Endothelial cell of umbilical vein (primary cell): ENCODE measurements around the gene LRRC8E. TPM values are rescaled to one million over a fixed set of nuclear protein-coding genes. Genes with fewer than 3 reads are reported as not detected.

Source experiments
- BruUV-seq: library from RNA; stranded (reverse); fragments of 400-500 nt; replicated peaks from 2 replicates; lab custom pipeline; 2021; lab: Mats Ljungman, UMichigan
- CTCF ChIA-PET: fragments of 300-600, 350-600 bp; sonication (Branson Sonifier 250); formaldehyde crosslinking; loops from one replicate; lab custom pipeline; 2021; ENCODE audit warnings: antibody characterized with exemption, inconsistent platforms; lab: Charles Lee
- POLR2A ChIA-PET: fragments of 300-600, 350-600 bp; sonication (Branson Sonifier 250); formaldehyde crosslinking; loops from one replicate; lab custom pipeline; 2021; ENCODE audit warnings: antibody characterized with exemption, inconsistent platforms; lab: Charles Lee
- DNase-seq: peaks from one replicate; pipeline ENCODE4 v3.0.0-alpha.2; 2011; ENCODE audit warnings: low read depth, low spot score
- FAIRE-seq: peaks from 2 replicates; lab custom pipeline; 2011; peaks lifted over from hg19 to GRCh38; lab: Jason Lieb, UNC
- H2AFZ ChIP-seq: 2 replicates; pipeline ENCODE4 v1.6.0; 2012; ENCODE audit warnings: low read depth, low read length, control low read depth, inconsistent platforms
- H3K27ac ChIP-seq: 2 replicates; pipeline ENCODE4 v1.5.1; 2011; ENCODE audit warnings: low read depth, mild to moderate bottlenecking, control low read depth, low read length, moderate library complexity; ENCODE audit not compliant: insufficient read depth
- H3K27me3 ChIP-seq, 2 experiments: 2 replicates each; pipeline versions ENCODE4 v1.6.0 to v1.6.1; 2011; ENCODE audit warnings: low read length in 2 of 2, mixed read lengths in 1 of 2; ENCODE audit not compliant: control insufficient read depth in 2 of 2, insufficient read depth in 2 of 2
- H3K36me3 ChIP-seq, 2 experiments: 2 replicates in 1 of 2; 3 replicates in 1 of 2; pipeline ENCODE4 v1.5.1; 2011; ENCODE audit warnings: low read length in 2 of 2, mild to moderate bottlenecking in 1 of 2, moderate library complexity in 1 of 2; ENCODE audit not compliant: control insufficient read depth in 2 of 2, insufficient read depth in 2 of 2; ENCODE audit errors: extremely low read depth in 1 of 2
- H3K4me1 ChIP-seq: 3 replicates; pipeline ENCODE4 v1.5.1; 2011; ENCODE audit warnings: mild to moderate bottlenecking, low read length; ENCODE audit not compliant: control insufficient read depth, insufficient read depth; ENCODE audit errors: extremely low read depth
- H3K4me2 ChIP-seq: 2 replicates; pipeline ENCODE4 v1.6.1; 2011; ENCODE audit warnings: low read length, control low read depth, mixed read lengths; ENCODE audit not compliant: insufficient read depth
- H3K4me3 ChIP-seq, 3 experiments: fragments of 200-600 bp in 1 of 3; sonication (generic), shearing (Covaris generic) in 1 of 3; replicated peaks in 1 of 3; 2 replicates each; pipeline ENCODE4 v1.5.1; 2011 to 2016; ENCODE audit warnings: control low read depth in 3 of 3, low read length in 3 of 3, mild to moderate bottlenecking in 2 of 3, inconsistent platforms in 1 of 3, low read depth in 1 of 3, moderate library complexity in 1 of 3; ENCODE audit not compliant: insufficient read depth in 1 of 3
- H3K79me2 ChIP-seq: 2 replicates; pipeline ENCODE4 v1.6.0; 2012; ENCODE audit warnings: low read length, inconsistent platforms; ENCODE audit not compliant: control insufficient read depth, insufficient read depth
- H3K9ac ChIP-seq: replicated peaks from 2 replicates; pipeline ENCODE3; 2011; ENCODE audit warnings: low read length, control low read depth; ENCODE audit not compliant: insufficient read depth; ENCODE audit errors: extremely low read depth
- H3K9me1 ChIP-seq: replicated peaks from 3 replicates; pipeline ENCODE4 v1.6.0; 2011; ENCODE audit warnings: mild to moderate bottlenecking, low read length; ENCODE audit not compliant: control insufficient read depth, insufficient read depth; ENCODE audit errors: extremely low read depth
- H3K9me3 ChIP-seq: replicated peaks from 2 replicates; pipeline ENCODE4 v1.5.1; 2012; ENCODE audit warnings: low read length, inconsistent platforms; ENCODE audit not compliant: control insufficient read depth, insufficient read depth
- H4K20me1 ChIP-seq: replicated peaks from 2 replicates; pipeline ENCODE3; 2011; ENCODE audit warnings: mild to moderate bottlenecking, low read length; ENCODE audit not compliant: control insufficient read depth, insufficient read depth; ENCODE audit errors: extremely low read depth
- EZH2 ChIP-seq: IDR thresholded peaks from 2 replicates; pipeline ENCODE4 v1.6.1; 2012; ENCODE audit warnings: borderline replicate concordance, low read depth, mild to moderate bottlenecking, moderate library complexity, low read length, inconsistent platforms; ENCODE audit not compliant: severe bottlenecking
- FOS ChIP-seq: IDR thresholded peaks from 2 replicates; pipeline ENCODE4 v1.6.1; 2011; ENCODE audit warnings: mild to moderate bottlenecking, low read length, moderate library complexity, borderline replicate concordance; ENCODE audit not compliant: insufficient read depth
- GATA2 ChIP-seq: IDR thresholded peaks from 2 replicates; pipeline ENCODE4 v1.7.0; 2011; ENCODE audit warnings: low read depth, mild to moderate bottlenecking, moderate library complexity, mixed read lengths, low read length; ENCODE audit not compliant: insufficient read length, insufficient read depth
- JUN ChIP-seq: IDR thresholded peaks from 2 replicates; pipeline ENCODE4 v1.6.1; 2011; ENCODE audit warnings: borderline replicate concordance, low read depth; ENCODE audit not compliant: insufficient read length, insufficient read depth
- MYC ChIP-seq: IDR thresholded peaks from one replicate; pipeline ENCODE4 v1.6.1; 2011; ENCODE audit warnings: mild to moderate bottlenecking, low read depth, low read length
- POLR2A ChIP-seq: IDR thresholded peaks from 2 replicates; pipeline ENCODE4 v1.6.1; 2012; ENCODE audit warnings: low read depth, mild to moderate bottlenecking, control low read depth, low read length
- POLR2AphosphoS5 ChIP-seq: IDR thresholded peaks from 2 replicates; pipeline ENCODE4 v1.6.1; 2012; ENCODE audit warnings: low read depth, mild to moderate bottlenecking, control low read depth, low read length, moderate library complexity; ENCODE audit not compliant: insufficient read depth
- dilution Hi-C: fragments of 300-500 bp; cut with MboI; formaldehyde crosslinking; loops from one replicate; pipeline ENCODE4 v1.15.0; 2019; ENCODE audit warnings: low sequenced_read_pairs; ENCODE audit not compliant: extremely low pct_ligation_motif_present
- intact Hi-C: fragments of 100-400 bp; cut with micrococcal nuclease; formaldehyde crosslinking; loops from one replicate; pipeline ENCODE4 v1.10.0; 2022
- polyA plus RNA-seq, 4 experiments: library from polyadenylated mRNA; depleted of rRNA in 3 of 4; stranded (reverse) in 3 of 4; unstranded in 1 of 4; fragments of >200 nt; gene quantifications; 2 replicates each; pipeline versions ENCODE4 v1.2.1 to v1.2.3, GENCODE V29; 2011 to 2012; ENCODE audit warnings: missing spikeins in 1 of 4
- total RNA-seq: library from RNA; stranded (reverse); gene quantifications from 2 replicates; pipeline ENCODE4 v1.2.3, GENCODE V29; 2021
- TF ChIP-seq, protein P1 (sequence below), 2 donors: IDR thresholded peaks; 1 replicate in 1 of 2; 2 replicates in 1 of 2; pipeline ENCODE4 v1.5.1; 2011; ENCODE audit warnings: low read length in 2 of 2, mild to moderate bottlenecking in 2 of 2, moderate library complexity in 2 of 2, control low read depth in 1 of 2, inconsistent platforms in 1 of 2, low read depth in 1 of 2; ENCODE audit not compliant: insufficient read depth in 1 of 2; ENCODE audit errors: extremely low read depth in 1 of 2
- TF ChIP-seq, protein P2 (sequence below): IDR thresholded peaks from 2 replicates; pipeline ENCODE4 v1.6.1; 2011; ENCODE audit not compliant: insufficient read depth, insufficient read length

Gene LRRC8E
- total and polyA plus RNA-seq, 2 donors (not counting 3 experiments of a cell fraction or from before 2014, with no cell fraction given): 1.1 to 1.6 TPM

DNA sequence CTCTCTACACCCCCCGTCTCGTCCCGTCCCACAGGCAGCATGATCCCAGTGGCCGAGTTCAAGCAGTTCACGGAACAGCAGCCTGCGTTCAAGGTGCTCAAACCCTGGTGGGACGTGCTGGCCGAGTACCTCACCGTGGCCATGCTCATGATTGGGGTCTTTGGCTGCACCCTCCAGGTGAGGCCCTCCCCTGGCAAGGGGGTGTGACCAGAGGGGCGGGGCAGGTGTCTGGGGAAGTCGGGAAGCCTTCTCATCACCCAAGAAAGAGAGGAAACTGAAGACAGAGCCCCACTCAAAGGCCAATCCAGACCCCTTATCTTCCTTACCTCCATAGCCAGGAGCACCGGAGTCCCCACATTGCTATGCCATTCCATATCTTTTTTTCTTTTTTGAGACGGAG, 7.3 kb downstream of the LRRC8E start:
- Histone ChIP-seq H3K9ac (no peak overlapping the region), H3K27ac (no peak overlapping the region), H2AFZ (no peak overlapping the region), H3K9me3 (no peaks in the 10 kb centered on the region), H3K4me2 (no peak overlapping the region), H3K9me1 (no peaks in the 10 kb centered on the region), H3K36me3 (no peaks in the 10 kb centered on the region), H3K4me1 (no peaks in the 10 kb centered on the region), H3K79me2 (no peaks in the 10 kb centered on the region), H4K20me1 (no peaks in the 10 kb centered on the region), H3K4me3 (no peak overlapping the region), H3K27me3 (no peaks in the 10 kb centered on the region)
- no peak for TF ChIP-seq JUN
- no peak for TF ChIP-seq POLR2AphosphoS5
- no peak for TF ChIP-seq FOS
- no peak for TF ChIP-seq MYC
- TF ChIP-seq, protein P1, sequence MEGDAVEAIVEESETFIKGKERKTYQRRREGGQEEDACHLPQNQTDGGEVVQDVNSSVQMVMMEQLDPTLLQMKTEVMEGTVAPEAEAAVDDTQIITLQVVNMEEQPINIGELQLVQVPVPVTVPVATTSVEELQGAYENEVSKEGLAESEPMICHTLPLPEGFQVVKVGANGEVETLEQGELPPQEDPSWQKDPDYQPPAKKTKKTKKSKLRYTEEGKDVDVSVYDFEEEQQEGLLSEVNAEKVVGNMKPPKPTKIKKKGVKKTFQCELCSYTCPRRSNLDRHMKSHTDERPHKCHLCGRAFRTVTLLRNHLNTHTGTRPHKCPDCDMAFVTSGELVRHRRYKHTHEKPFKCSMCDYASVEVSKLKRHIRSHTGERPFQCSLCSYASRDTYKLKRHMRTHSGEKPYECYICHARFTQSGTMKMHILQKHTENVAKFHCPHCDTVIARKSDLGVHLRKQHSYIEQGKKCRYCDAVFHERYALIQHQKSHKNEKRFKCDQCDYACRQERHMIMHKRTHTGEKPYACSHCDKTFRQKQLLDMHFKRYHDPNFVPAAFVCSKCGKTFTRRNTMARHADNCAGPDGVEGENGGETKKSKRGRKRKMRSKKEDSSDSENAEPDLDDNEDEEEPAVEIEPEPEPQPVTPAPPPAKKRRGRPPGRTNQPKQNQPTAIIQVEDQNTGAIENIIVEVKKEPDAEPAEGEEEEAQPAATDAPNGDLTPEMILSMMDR (IDR thresholded peaks at IDR 0.05; ENCODE audit: extremely low read depth in 1 of 2, insufficient read depth in 1 of 2, low read depth in 1 of 2, low read length in 2 of 2): no peak
- TF ChIP-seq GATA2: no peak
- no peak for TF ChIP-seq EZH2
- TF ChIP-seq, protein P2, sequence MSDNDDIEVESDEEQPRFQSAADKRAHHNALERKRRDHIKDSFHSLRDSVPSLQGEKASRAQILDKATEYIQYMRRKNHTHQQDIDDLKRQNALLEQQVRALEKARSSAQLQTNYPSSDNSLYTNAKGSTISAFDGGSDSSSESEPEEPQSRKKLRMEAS: no peak
- no peak for TF ChIP-seq POLR2A
- dilution Hi-C loops (no loop called here), intact Hi-C loops (no loop called here)
- DNase-seq: no peak
- CTCF ChIA-PET: no interaction called here
- BruUV-seq: no TSS peak
- no peak for FAIRE-seq
- POLR2A ChIA-PET: no interaction called here
